Skeletal muscle tissue (tissue), 4 donors: ENCODE measurements around the gene OR5K4. TPM values are rescaled to one million over a fixed set of nuclear protein-coding genes. Genes with fewer than 3 reads are reported as not detected.

Experiments used
- H3K27ac ChIP-seq: one replicate; pipeline ENCODE4 v1.7.0; 2013; ENCODE audit warnings: mild to moderate bottlenecking, low read depth, low read length, inconsistent platforms
- H3K27me3 ChIP-seq, 3 donors: one replicate each; pipeline ENCODE4 v1.7.0; 2013; ENCODE audit warnings: low read length in 3 of 3; ENCODE audit not compliant: control insufficient read depth in 3 of 3, insufficient read depth in 3 of 3
- H3K36me3 ChIP-seq, 3 donors: one replicate each; pipeline ENCODE4 v1.7.0; 2013; ENCODE audit warnings: low read length in 3 of 3; ENCODE audit not compliant: control insufficient read depth in 3 of 3, insufficient read depth in 3 of 3
- H3K4me1 ChIP-seq, 3 donors: one replicate each; pipeline ENCODE4 v1.7.0; 2013; ENCODE audit warnings: low read length in 3 of 3, mild to moderate bottlenecking in 3 of 3; ENCODE audit not compliant: control insufficient read depth in 3 of 3, insufficient read depth in 3 of 3
- H3K4me3 ChIP-seq, 3 donors: one replicate each; pipeline ENCODE4 v1.7.0; 2013; ENCODE audit warnings: low read length in 3 of 3
- H3K9ac ChIP-seq, 3 donors: one replicate each; pipeline ENCODE4 v1.7.0; 2013; ENCODE audit warnings: low read length in 3 of 3, mild to moderate bottlenecking in 3 of 3, moderate library complexity in 2 of 3, low read depth in 1 of 3
- H3K9me3 ChIP-seq, 3 donors: one replicate each; pipeline ENCODE4 v1.7.0; 2013; ENCODE audit warnings: low read length in 3 of 3; ENCODE audit not compliant: control insufficient read depth in 3 of 3
- total RNA-seq: library from RNA; depleted of rRNA; stranded (reverse); fragments of >200 nt; gene quantifications from one replicate; pipeline ENCODE4 v1.2.3, GENCODE V29; 2014
- donor health status: Osteomylitis.

Gene OR5K4
- total RNA-seq, 1 donor from 2014 or later: not detected

DNA sequence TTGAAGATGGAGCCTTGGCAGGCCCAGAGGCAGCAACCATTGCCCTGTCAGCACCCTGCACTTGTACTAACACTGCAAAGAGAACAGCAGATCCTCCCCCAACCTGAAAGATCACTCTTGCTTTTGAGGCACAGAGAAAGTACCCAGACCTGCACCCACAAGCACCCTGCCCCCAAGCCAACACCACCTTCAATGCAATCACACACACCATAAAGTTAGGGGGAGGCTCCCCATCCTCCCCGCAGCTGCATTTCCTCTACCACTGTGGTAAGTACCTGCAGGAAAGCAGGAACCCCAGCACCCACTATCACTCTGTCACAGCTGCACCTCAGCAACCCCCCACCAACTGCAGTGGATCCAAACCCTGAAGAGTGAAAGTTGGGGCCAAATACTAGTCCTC is 48.9 kb downstream of the OR5K4 start:
- Histone ChIP-seq H3K4me3 (no peak overlapping the region), H3K9me3 (peaks cover 0 to 15% (median 6%) of the 10 kb centered on the region in 3 donors), H3K9ac (no peak overlapping the region), H3K27me3 (no peaks in the 10 kb centered on the region), H3K27ac (no peak overlapping the region), H3K4me1 (no peaks in the 10 kb centered on the region), H3K36me3 (no peaks in the 10 kb centered on the region)

DNA sequence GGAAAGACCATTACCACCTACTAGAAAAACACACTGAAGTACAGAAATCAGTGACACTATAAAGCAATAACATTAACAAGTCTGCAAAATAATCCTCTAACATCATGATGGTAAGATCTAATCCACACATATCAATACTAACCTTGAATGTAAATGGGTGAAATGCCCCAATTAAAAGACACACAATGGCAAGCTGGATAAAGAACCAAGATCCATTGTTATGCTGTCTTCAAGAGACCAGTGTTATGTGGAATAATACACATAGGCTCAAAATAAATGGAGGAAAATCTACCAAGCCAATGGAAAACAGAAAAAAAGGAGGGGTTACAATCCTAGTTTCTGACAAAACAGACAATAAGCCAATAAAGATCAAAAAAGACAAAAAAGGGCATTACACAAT is 50.4 kb downstream of the OR5K4 start:
- no peaks in the 10 kb centered on the region for H3K36me3 ChIP-seq
- no peak overlapping the region for H3K27ac ChIP-seq
- H3K4me1 ChIP-seq: no peaks in the 10 kb centered on the region
- H3K4me3 ChIP-seq: no peak overlapping the region
- H3K9ac ChIP-seq: no peak overlapping the region
- no peaks in the 10 kb centered on the region for H3K27me3 ChIP-seq
- peaks cover 0 to 12% (median 6%) of the 10 kb centered on the region in 3 donors for H3K9me3 ChIP-seq

Other genes starting within 250 kb of the OR5K4 start
- not detected for gene OR5H1, start 223.1 kb upstream of the OR5K4 start, total RNA-seq
- not detected for gene OR5H14, start 206.4 kb upstream of the OR5K4 start, total RNA-seq
- gene OR5H15, start 187.2 kb upstream of the OR5K4 start, total RNA-seq: not detected
- not detected for gene OR5H6, start 89.6 kb upstream of the OR5K4 start, total RNA-seq
- gene OR5H2, start 71.3 kb upstream of the OR5K4 start, total RNA-seq: not detected
- gene OR5K3, start 36.8 kb downstream of the OR5K4 start, total RNA-seq: not detected
- not detected for gene OR5K1, start 109.3 kb downstream of the OR5K4 start, total RNA-seq
- gene OR5K2, start 143.8 kb downstream of the OR5K4 start, total RNA-seq: not detected
- 63.7 TPM for gene CLDND1, start 169.0 kb downstream of the OR5K4 start, total RNA-seq
- gene GPR15, start 178.1 kb downstream of the OR5K4 start, total RNA-seq: not detected
- 13.6 TPM for gene CPOX, start 239.8 kb downstream of the OR5K4 start, total RNA-seq